Ovary (tissue), 9 donors: ENCODE measurements around the gene ANXA6. TPM values are rescaled to one million over a fixed set of nuclear protein-coding genes. Genes with fewer than 3 reads are reported as not detected.
"Not testable (repeated sequence)": the region's sequence is repeated elsewhere in the genome, so short reads cannot be mapped to it uniquely, and the experiment has no call there.

ENCODE experiments used
- DNase-seq, 5 donors: peaks; one replicate each; pipeline ENCODE4 v3.0.0-alpha.2; 2019 to 2020
- H3K27ac ChIP-seq, 2 donors: fragments of 200-600 bp; one replicate each; pipeline versions ENCODE4 v1.5.1 to v1.8.0; 2019 to 2022
- H3K27me3 ChIP-seq: fragments of 200-600 bp; one replicate; pipeline ENCODE4 v1.8.0; 2022
- H3K36me3 ChIP-seq: fragments of 200-600 bp; sonication (generic); one replicate; pipeline ENCODE4 v1.5.1; 2019
- H3K4me1 ChIP-seq: one replicate; pipeline ENCODE4 v1.8.1; 2013; ENCODE audit warnings: mild to moderate bottlenecking, moderate library complexity; ENCODE audit not compliant: insufficient read depth
- H3K4me3 ChIP-seq: fragments of 200-600 bp; sonication (generic); one replicate; pipeline ENCODE4 v1.5.1; 2017
- H3K9me3 ChIP-seq, 2 donors: fragments of 200-600 bp in 1 of 2; sonication (generic) in 1 of 2; one replicate each; pipeline versions ENCODE4 v1.5.1 to v1.8.1; 2013 to 2019; ENCODE audit warnings: mild to moderate bottlenecking in 1 of 2, moderate library complexity in 1 of 2
- EP300 ChIP-seq: sonication (generic); formaldehyde crosslinking; IDR thresholded peaks from one replicate; pipeline ENCODE4 v1.6.1; 2017; ENCODE audit warnings: antibody characterized with exemption
- POLR2A ChIP-seq: fragments of 450-650 bp; IDR thresholded peaks from one replicate; pipeline ENCODE4 v1.6.1; 2017; ENCODE audit warnings: antibody characterized with exemption, mild to moderate bottlenecking, moderate library complexity
- WGBS, 3 donors: extraction: QIAGEN DNeasy Blood & Tissue Kit in 1 of 3; methylation state at CpG; one replicate each; pipeline versions ENCODE4 v1.1.5 to v1.1.7; 2013 to 2017; 5-methylcytosine and 5-hydroxymethylcytosine counted together
- intact Hi-C, 4 donors: fragments of 100-400 bp; cut with DNase I; formaldehyde crosslinking; loops; one replicate each; pipeline versions ENCODE4 v1.11.0 to v1.15.1; 2022 to 2023
- polyA plus RNA-seq, 2 donors: library from polyadenylated mRNA; stranded (reverse); fragments of 200-250 nt in 1 of 2; fragments of 350-450 nt in 1 of 2; fragmentation: Illumina TruSeq in 1 of 2; extraction: RNeasy Lipid Tissue Mini Kit (QIAGEN cat#74804) in 1 of 2; gene quantifications; one replicate each; pipeline ENCODE4 v1.2.3, GENCODE V29; 2013 to 2014
- total RNA-seq, 7 donors: library from RNA; depleted of rRNA in 2 of 7; stranded (reverse); fragments of >200 nt in 2 of 7; fragmentation: NEBNext Ultra II Directional in 3 of 7; extraction: Animal tissue kit (Norgen Biotek cat#: 25700) in 3 of 7; gene quantifications; one replicate each; pipeline versions ENCODE4 v1.1.0 to v1.2.4, GENCODE V29; 2016 to 2023
- TF ChIP-seq, protein P1 (sequence below), 3 donors: fragments of 450-650 bp in 2 of 3; fragments of 200-600 bp in 1 of 3; IDR thresholded peaks; one replicate each; pipeline versions ENCODE4 v1.5.1 to v1.8.0; 2016 to 2022; ENCODE audit warnings: antibody characterized with exemption in 3 of 3, mild to moderate bottlenecking in 1 of 3
- donor health status: DM: no; HTN: no; CAD: no; lungs with moderate emphysema.
- donor health status: DM: no; HTN: no; CAD: no.
- donor health status: Bipolar disorder and iron deficiency.
- donor health status: DM: yes; HTN: yes; CAD: no.
- donor health status: DM: no; HTN: no; CAD: no.
- donor health status: DM: yes; HTN: yes; CAD: no.

The ANXA6 gene
- total and polyA plus RNA-seq, 9 donors, result 117 to 541 (median 225) TPM

DNA sequence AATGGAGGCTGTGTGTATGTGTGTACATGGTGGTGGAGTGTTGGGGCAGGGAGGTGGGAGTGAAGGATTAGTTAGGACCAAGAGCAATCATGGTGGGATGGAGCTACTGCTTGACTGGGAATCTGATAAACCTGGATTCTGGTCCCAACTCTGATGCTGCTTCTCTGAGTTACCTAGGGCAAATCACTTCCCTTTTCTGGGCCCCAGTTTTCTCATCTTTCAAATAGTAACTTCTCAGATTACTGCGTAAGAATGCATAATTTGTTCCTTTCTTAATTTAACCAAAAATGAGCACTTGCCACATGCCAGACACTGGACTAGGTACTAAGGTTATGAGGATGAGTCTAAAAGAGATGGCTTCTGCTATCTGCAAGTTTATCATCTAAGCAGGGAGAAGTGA lies 20.8 kb upstream of the ANXA6 start:
- H3K36me3 ChIP-seq, result no peaks in the 10 kb centered on the region
- H3K4me1 ChIP-seq, result no peaks in the 10 kb centered on the region
- intact Hi-C loops, result loop anchor here in 1 of 4 donors (10.0 kb wide), 1 partner anchor 56 kb away; no protein-coding TSS in a partner anchor
- no peak for DNase-seq
- TF ChIP-seq, protein P1, sequence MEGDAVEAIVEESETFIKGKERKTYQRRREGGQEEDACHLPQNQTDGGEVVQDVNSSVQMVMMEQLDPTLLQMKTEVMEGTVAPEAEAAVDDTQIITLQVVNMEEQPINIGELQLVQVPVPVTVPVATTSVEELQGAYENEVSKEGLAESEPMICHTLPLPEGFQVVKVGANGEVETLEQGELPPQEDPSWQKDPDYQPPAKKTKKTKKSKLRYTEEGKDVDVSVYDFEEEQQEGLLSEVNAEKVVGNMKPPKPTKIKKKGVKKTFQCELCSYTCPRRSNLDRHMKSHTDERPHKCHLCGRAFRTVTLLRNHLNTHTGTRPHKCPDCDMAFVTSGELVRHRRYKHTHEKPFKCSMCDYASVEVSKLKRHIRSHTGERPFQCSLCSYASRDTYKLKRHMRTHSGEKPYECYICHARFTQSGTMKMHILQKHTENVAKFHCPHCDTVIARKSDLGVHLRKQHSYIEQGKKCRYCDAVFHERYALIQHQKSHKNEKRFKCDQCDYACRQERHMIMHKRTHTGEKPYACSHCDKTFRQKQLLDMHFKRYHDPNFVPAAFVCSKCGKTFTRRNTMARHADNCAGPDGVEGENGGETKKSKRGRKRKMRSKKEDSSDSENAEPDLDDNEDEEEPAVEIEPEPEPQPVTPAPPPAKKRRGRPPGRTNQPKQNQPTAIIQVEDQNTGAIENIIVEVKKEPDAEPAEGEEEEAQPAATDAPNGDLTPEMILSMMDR (IDR thresholded peaks at IDR 0.05), result no peak
- TF ChIP-seq EP300 (no peak), POLR2A (no peak)
- H3K9me3 ChIP-seq, result no peaks in the 10 kb centered on the region
- H3K27ac ChIP-seq, result no peak overlapping the region
- H3K4me3 ChIP-seq, result no peak overlapping the region
- 97 to 100% (median 97%) methylated on average over 1 of the region's 1 CpG for WGBS, 3 donors
- no peaks in the 10 kb centered on the region for H3K27me3 ChIP-seq

DNA sequence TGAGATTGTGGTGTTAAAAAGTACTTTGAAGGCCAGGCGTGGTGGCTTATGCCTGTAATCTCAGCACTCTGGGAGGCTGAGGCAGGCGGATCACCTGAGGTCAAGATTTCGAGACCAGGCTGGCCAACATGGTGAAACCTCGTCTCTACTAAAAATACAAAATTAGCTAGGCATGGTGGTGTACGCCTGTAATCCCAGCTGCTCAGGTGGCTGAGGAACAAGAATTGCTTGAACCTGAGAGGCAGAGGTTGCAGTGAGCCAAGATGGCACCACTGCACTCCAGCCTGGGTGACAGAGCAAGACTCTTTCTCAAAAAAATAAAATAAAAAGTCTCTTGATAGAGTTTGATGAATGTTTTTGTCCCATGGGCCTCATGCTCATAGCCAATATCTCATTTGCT lies 18.7 kb upstream of the ANXA6 start:
- H3K27me3 ChIP-seq, H3K36me3 ChIP-seq, H3K27ac ChIP-seq, DNase-seq, H3K9me3 ChIP-seq, H3K4me3 ChIP-seq, H3K4me1 ChIP-seq: not testable (repeated sequence)
- WGBS, 3 donors, result 67 to 89% (median 74%) methylated on average over 5 of the region's 5 CpGs
- intact Hi-C loops, result loop anchor here in 1 of 4 donors (10.0 kb wide), 1 partner anchor 59 kb away; no protein-coding TSS in a partner anchor

DNA sequence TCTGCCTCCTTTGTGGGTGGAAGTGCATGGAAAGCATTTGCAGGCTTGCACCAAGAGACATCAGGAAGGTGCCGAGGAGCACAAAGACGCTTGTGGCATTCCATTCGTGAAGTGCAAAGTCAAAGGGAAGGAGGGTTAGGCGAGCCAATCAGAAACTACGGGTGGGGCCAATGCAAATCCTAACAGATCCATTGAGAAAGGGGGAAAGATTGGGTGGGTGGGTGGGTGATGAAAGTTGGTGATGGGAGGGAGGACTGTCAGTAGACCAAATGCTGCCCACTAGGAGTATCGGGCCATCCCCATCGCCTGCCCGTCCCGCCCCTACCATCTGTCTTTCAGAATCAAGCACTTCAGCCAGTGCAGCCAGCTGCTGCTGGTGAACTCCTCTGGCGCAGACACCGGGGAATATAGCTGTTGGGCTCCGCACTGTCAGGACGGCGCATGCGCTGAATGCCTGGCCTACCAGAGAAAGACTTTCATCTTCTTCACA lies 17.1 kb upstream of the ANXA6 start:
- Histone ChIP-seq H3K4me1 (no peaks in the 10 kb centered on the region), H3K36me3 (no peaks in the 10 kb centered on the region), H3K4me3 (no peak overlapping the region), H3K27ac (no peak overlapping the region), H3K27me3 (no peaks in the 10 kb centered on the region), H3K9me3 (no peaks in the 10 kb centered on the region)
- no peak for TF ChIP-seq POLR2A
- no peak for TF ChIP-seq EP300
- TF ChIP-seq, protein P1 (IDR thresholded peaks at IDR 0.05), result no peak
- intact Hi-C loops, result loop anchor here in 1 of 4 donors (10.0 kb wide), 1 partner anchor 60 kb away; no protein-coding TSS in a partner anchor
- DNase-seq, result peak in 4 of 5 donors; percentile 39 to 62 (median 52)
- 63 to 78% (median 67%) methylated on average over 15 of the region's 15 CpGs for WGBS, 3 donors

- H3K9me3 ChIP-seq, result no peaks in the 10 kb centered on the region
- H3K36me3 ChIP-seq, result no peaks in the 10 kb centered on the region
- no peak overlapping the region for H3K4me3 ChIP-seq
- no peak overlapping the region for H3K27ac ChIP-seq
- no peak for DNase-seq
- 79 to 87% (median 82%) methylated on average over 11 of the region's 11 CpGs for WGBS, 3 donors
- H3K27me3 ChIP-seq, result no peaks in the 10 kb centered on the region
- H3K4me1 ChIP-seq, result no peaks in the 10 kb centered on the region
- intact Hi-C loops, result loop anchor here in 1 of 4 donors (10.0 kb wide), 1 partner anchor 61 kb away; no protein-coding TSS in a partner anchor
- TF ChIP-seq POLR2A (no peak), EP300 (no peak)
- TF ChIP-seq, protein P1 (IDR thresholded peaks at IDR 0.05), result no peak
Observed at GRCh38 chr5:151173711-151174611, 16.4 kb upstream of the ANXA6 start.
